ENCODE data around the gene DPAGT1.

DNA sequence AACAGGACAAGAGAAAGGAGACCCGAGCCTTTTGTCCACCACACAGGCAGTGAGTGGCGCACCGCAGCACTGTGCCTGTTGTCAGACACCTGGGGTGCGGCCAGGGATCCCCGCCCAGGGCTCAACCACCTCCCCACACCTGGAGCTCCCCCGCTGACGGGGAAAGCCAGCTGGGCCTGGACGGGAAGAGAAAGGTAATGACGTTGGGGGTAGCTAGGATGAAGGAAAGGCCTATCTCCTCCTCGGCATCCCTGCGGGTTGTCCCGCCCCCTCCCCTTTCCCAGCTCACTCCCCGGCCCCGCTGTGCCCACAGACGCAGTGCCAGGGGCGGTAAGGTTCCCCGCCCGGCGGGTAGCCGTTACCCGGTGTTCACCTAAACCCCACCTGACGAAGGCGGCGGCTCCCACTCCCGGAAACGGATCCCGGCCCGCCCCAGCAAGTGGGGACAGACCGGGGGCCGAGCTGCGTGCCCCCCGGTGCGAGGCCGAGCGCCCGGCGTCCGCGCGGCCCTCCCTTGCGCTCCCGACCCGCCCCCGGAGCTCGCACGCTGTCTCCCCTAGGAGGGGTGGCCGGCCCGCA, 45.1 kb downstream of the DPAGT1 start:
- TF ChIP-seq, protein P1, sequence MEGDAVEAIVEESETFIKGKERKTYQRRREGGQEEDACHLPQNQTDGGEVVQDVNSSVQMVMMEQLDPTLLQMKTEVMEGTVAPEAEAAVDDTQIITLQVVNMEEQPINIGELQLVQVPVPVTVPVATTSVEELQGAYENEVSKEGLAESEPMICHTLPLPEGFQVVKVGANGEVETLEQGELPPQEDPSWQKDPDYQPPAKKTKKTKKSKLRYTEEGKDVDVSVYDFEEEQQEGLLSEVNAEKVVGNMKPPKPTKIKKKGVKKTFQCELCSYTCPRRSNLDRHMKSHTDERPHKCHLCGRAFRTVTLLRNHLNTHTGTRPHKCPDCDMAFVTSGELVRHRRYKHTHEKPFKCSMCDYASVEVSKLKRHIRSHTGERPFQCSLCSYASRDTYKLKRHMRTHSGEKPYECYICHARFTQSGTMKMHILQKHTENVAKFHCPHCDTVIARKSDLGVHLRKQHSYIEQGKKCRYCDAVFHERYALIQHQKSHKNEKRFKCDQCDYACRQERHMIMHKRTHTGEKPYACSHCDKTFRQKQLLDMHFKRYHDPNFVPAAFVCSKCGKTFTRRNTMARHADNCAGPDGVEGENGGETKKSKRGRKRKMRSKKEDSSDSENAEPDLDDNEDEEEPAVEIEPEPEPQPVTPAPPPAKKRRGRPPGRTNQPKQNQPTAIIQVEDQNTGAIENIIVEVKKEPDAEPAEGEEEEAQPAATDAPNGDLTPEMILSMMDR (conservative IDR thresholded peaks at IDR 0.05; ENCODE audit: low read length), result no peak; the same call in 1 of the 2 replicates
- TF ChIP-seq EZH2phosphoT487 (IDR thresholded peaks at IDR 0.05; ENCODE audit: borderline replicate concordance, low read depth, low read length), result no peak
